H1 (cell line): ENCODE results near the gene OTUD5. TPM values are rescaled to one million over a fixed set of nuclear protein-coding genes. Genes with fewer than 3 reads are reported as not detected.

Experiments
- CTCF ChIA-PET: fragments of 300-600 bp; sonication (Branson Sonifier 250); formaldehyde crosslinking; loops from one replicate; lab custom pipeline; 2021; ENCODE audit not compliant: partially characterized antibody; lab: Charles Lee
- POLR2A ChIA-PET: fragments of 300-600 bp; sonication (Branson Sonifier 250); formaldehyde crosslinking; loops from one replicate; lab custom pipeline; 2021; ENCODE audit warnings: inconsistent platforms; ENCODE audit not compliant: partially characterized antibody; lab: Charles Lee
- DNase-seq, 2 experiments: peaks; one replicate each; pipeline versions ENCODE4 v3.0.0 to v3.0.0-alpha.2; 2010 to 2022; ENCODE audit warnings: low spot score in 2 of 2, low read depth in 1 of 2, mixed read lengths in 1 of 2
- FAIRE-seq: peaks from 2 replicates; lab custom pipeline; 2011; peaks lifted over from hg19 to GRCh38; lab: Jason Lieb, UNC
- H2AFZ ChIP-seq: 2 replicates; pipeline ENCODE4 v1.8.1; 2012; ENCODE audit warnings: low read length, inconsistent platforms
- H2AK5ac ChIP-seq: 2 replicates; pipeline ENCODE4 v1.6.1; 2013; ENCODE audit warnings: low read depth, low read length
- H2BK120ac ChIP-seq: replicated peaks from 2 replicates; pipeline ENCODE3; 2013; ENCODE audit warnings: low read depth, low read length, inconsistent platforms
- H2BK12ac ChIP-seq: 2 replicates; pipeline ENCODE4 v1.6.1; 2013; ENCODE audit warnings: low read depth, low read length
- H2BK15ac ChIP-seq: 2 replicates; pipeline ENCODE4 v1.6.1; 2013; ENCODE audit warnings: low read length
- H2BK20ac ChIP-seq: 2 replicates; pipeline ENCODE4 v1.6.1; 2013; ENCODE audit warnings: low read length
- H2BK5ac ChIP-seq: 2 replicates; pipeline ENCODE4 v1.6.1; 2013; ENCODE audit warnings: low read depth, low read length
- H3K14ac ChIP-seq: 2 replicates; pipeline ENCODE4 v1.6.1; 2013; ENCODE audit warnings: inconsistent platforms; ENCODE audit not compliant: insufficient read length
- H3K18ac ChIP-seq: 2 replicates; pipeline ENCODE4 v1.6.1; 2013; ENCODE audit warnings: low read length; ENCODE audit errors: extremely low read depth
- H3K23ac ChIP-seq: 2 replicates; pipeline ENCODE4 v1.6.1; 2013; ENCODE audit warnings: inconsistent platforms; ENCODE audit not compliant: insufficient read length
- H3K23me2 ChIP-seq: 2 replicates; pipeline ENCODE4 v1.6.1; 2013; ENCODE audit warnings: low read depth, low read length
- H3K27ac ChIP-seq: 2 replicates; pipeline ENCODE4 v1.6.1; 2011; ENCODE audit warnings: low read depth, low read length, inconsistent platforms
- H3K27me3 ChIP-seq, 4 experiments: replicated peaks in 1 of 4; 1 replicate in 1 of 4; 2 replicates in 3 of 4; pipeline versions ENCODE4 v1.6.1 to v1.8.1; 2011 to 2013; ENCODE audit warnings: low read length in 3 of 4, mild to moderate bottlenecking in 3 of 4, inconsistent platforms in 2 of 4, mixed read lengths in 2 of 4, moderate library complexity in 1 of 4; ENCODE audit not compliant: control insufficient read depth in 3 of 4, insufficient read depth in 3 of 4; ENCODE audit errors: extremely low read depth in 1 of 4
- H3K36me3 ChIP-seq, 4 experiments: 2 replicates each; pipeline versions ENCODE4 v1.6.1 to v1.8.1; 2011 to 2013; ENCODE audit warnings: mild to moderate bottlenecking in 4 of 4, low read length in 3 of 4, moderate library complexity in 2 of 4, control low read depth in 1 of 4, inconsistent platforms in 1 of 4; ENCODE audit not compliant: insufficient read depth in 4 of 4, control insufficient read depth in 2 of 4
- H3K4ac ChIP-seq: replicated peaks from 2 replicates; pipeline ENCODE3; 2013; ENCODE audit warnings: low read length, low read depth, mixed read lengths, inconsistent platforms; ENCODE audit not compliant: insufficient read length
- H3K4me1 ChIP-seq, 4 experiments: replicated peaks in 1 of 4; 1 replicate in 1 of 4; 2 replicates in 3 of 4; pipeline versions ENCODE4 v1.6.1 to v1.8.1; 2011 to 2013; ENCODE audit warnings: low read length in 3 of 4, inconsistent platforms in 2 of 4, mixed read lengths in 1 of 4; ENCODE audit not compliant: insufficient read depth in 4 of 4, control insufficient read depth in 3 of 4
- H3K4me2 ChIP-seq, 2 experiments: 2 replicates each; pipeline versions ENCODE4 v1.6.1 to v1.8.1; 2011 to 2013; ENCODE audit warnings: low read depth in 2 of 2, low read length in 2 of 2, control low read depth in 1 of 2, inconsistent platforms in 1 of 2, mild to moderate bottlenecking in 1 of 2; ENCODE audit not compliant: insufficient read depth in 1 of 2
- H3K4me3 ChIP-seq, 4 experiments: fragments of 200-600, 300-600 bp in 1 of 4; sonication (generic), shearing (Covaris generic), sonication (Bioruptor Twin) in 1 of 4; 2 replicates each; pipeline versions ENCODE4 v1.5.1 to v1.8.1; 2011 to 2016; ENCODE audit warnings: low read length in 4 of 4, low read depth in 3 of 4, control low read depth in 2 of 4, inconsistent platforms in 2 of 4, mild to moderate bottlenecking in 2 of 4, mixed read lengths in 1 of 4, moderate library complexity in 1 of 4; ENCODE audit not compliant: insufficient read depth in 2 of 4; ENCODE audit errors: extremely low read depth in 1 of 4
- H3K56ac ChIP-seq: replicated peaks from 2 replicates; pipeline ENCODE3; 2013; ENCODE audit warnings: low read depth, mild to moderate bottlenecking, mixed read lengths, low read length, inconsistent platforms; ENCODE audit not compliant: insufficient read length
- H3K79me1 ChIP-seq: 2 replicates; pipeline ENCODE4 v1.6.1; 2013; ENCODE audit warnings: low read depth, low read length, control low read depth
- H3K79me2 ChIP-seq, 2 experiments: 2 replicates each; pipeline versions ENCODE4 v1.6.1 to v1.8.1; 2012 to 2013; ENCODE audit warnings: low read length in 2 of 2, mild to moderate bottlenecking in 2 of 2, inconsistent platforms in 1 of 2; ENCODE audit not compliant: insufficient read depth in 2 of 2, control insufficient read depth in 1 of 2
- H3K9ac ChIP-seq, 4 experiments: replicated peaks in 1 of 4; 1 replicate in 1 of 4; 2 replicates in 3 of 4; pipeline versions ENCODE4 v1.6.1 to v1.8.1; 2011 to 2013; ENCODE audit warnings: low read depth in 3 of 4, low read length in 3 of 4, control low read depth in 2 of 4, mild to moderate bottlenecking in 2 of 4, moderate library complexity in 2 of 4, inconsistent platforms in 1 of 4; ENCODE audit errors: extremely low read depth in 1 of 4
- H3K9me3 ChIP-seq, 2 experiments: 2 replicates each; pipeline versions ENCODE4 v1.6.1 to v1.8.1; 2012 to 2013; ENCODE audit warnings: mild to moderate bottlenecking in 2 of 2, moderate library complexity in 2 of 2, control low read depth in 1 of 2, inconsistent platforms in 1 of 2, low read depth in 1 of 2, low read length in 1 of 2, mixed read lengths in 1 of 2; ENCODE audit not compliant: insufficient read depth in 2 of 2
- H4K20me1 ChIP-seq, 2 experiments: replicated peaks in 1 of 2; 2 replicates each; pipeline versions ENCODE3 to v1.8.1; 2011 to 2013; ENCODE audit warnings: inconsistent platforms in 2 of 2, low read length in 2 of 2, mild to moderate bottlenecking in 1 of 2; ENCODE audit not compliant: insufficient read depth in 2 of 2, control insufficient read depth in 1 of 2
- H4K5ac ChIP-seq: 2 replicates; pipeline ENCODE4 v1.6.1; 2013; ENCODE audit warnings: low read length, low read depth, mixed read lengths, inconsistent platforms; ENCODE audit not compliant: insufficient read length
- H4K8ac ChIP-seq: 2 replicates; pipeline ENCODE4 v1.8.0; 2013; ENCODE audit warnings: mild to moderate bottlenecking, moderate library complexity, low read length, inconsistent platforms; ENCODE audit not compliant: insufficient read depth; ENCODE audit errors: extremely low read depth
- H4K91ac ChIP-seq: replicated peaks from 2 replicates; pipeline ENCODE3; 2013; ENCODE audit warnings: low read length, mixed read lengths, inconsistent platforms; ENCODE audit not compliant: insufficient read length
- CBX8 ChIP-seq: fragments of 300-800, 300-1000 bp; sonication (generic); IDR thresholded peaks from 2 replicates; pipeline ENCODE4 v1.7.1; 2016; ENCODE audit warnings: low read depth, low read length, borderline replicate concordance
- CREB1 ChIP-seq: IDR thresholded peaks from 2 replicates; pipeline ENCODE4 v1.6.1; 2012; ENCODE audit warnings: inconsistent platforms
- GTF2F1 ChIP-seq: IDR thresholded peaks from 2 replicates; pipeline ENCODE4 v1.6.1; 2012; ENCODE audit warnings: low read depth, low read length, improper control_type of control experiment, borderline replicate concordance
- KDM4A ChIP-seq: IDR thresholded peaks from one replicate; pipeline ENCODE4 v1.7.1; 2012; ENCODE audit warnings: low read depth, mild to moderate bottlenecking, moderate library complexity, low read length, inconsistent platforms; ENCODE audit not compliant: severe bottlenecking
- KDM5A ChIP-seq: fragments of 200-600 bp; IDR thresholded peaks from 2 replicates; pipeline ENCODE4 v1.7.1; 2012; ENCODE audit warnings: mild to moderate bottlenecking, low read length, inconsistent platforms, mixed read lengths
- NRF1 ChIP-seq: IDR thresholded peaks from 2 replicates; pipeline ENCODE4 v1.6.1; 2011; ENCODE audit warnings: mild to moderate bottlenecking, low read depth, low read length, improper control_type of control experiment
- POU5F1 ChIP-seq: IDR thresholded peaks from 2 replicates; pipeline ENCODE4 v1.6.1; 2011; ENCODE audit warnings: low read depth, mild to moderate bottlenecking, low read length, moderate library complexity
- RAD21 ChIP-seq, 2 experiments: IDR thresholded peaks in 1 of 2; conservative IDR thresholded peaks in 1 of 2; 2 replicates each; pipeline ENCODE4 v1.6.1; 2011; ENCODE audit warnings: low read depth in 2 of 2, low read length in 2 of 2, improper control_type of control experiment in 1 of 2, inconsistent platforms in 1 of 2, mild to moderate bottlenecking in 1 of 2, moderate library complexity in 1 of 2
- RNF2 ChIP-seq: fragments of 200-900, 300-1000 bp; sonication (generic); IDR thresholded peaks from 2 replicates; pipeline ENCODE4 v1.7.1; 2016; ENCODE audit warnings: borderline replicate concordance, low read depth, mild to moderate bottlenecking, antibody characterized with exemption, low read length; ENCODE audit not compliant: poor library complexity, severe bottlenecking; ENCODE audit errors: missing control alignments
- SIRT6 ChIP-seq: IDR thresholded peaks from one replicate; pipeline ENCODE4 v1.7.1; 2012; ENCODE audit warnings: low read length, inconsistent platforms
- SP2 ChIP-seq: IDR thresholded peaks from 2 replicates; pipeline ENCODE4 v1.6.1; 2012; ENCODE audit warnings: mild to moderate bottlenecking, low read length, inconsistent platforms
- TEAD4 ChIP-seq: IDR thresholded peaks from 2 replicates; pipeline ENCODE4 v1.6.1; 2012; ENCODE audit warnings: low read depth, low read length, inconsistent platforms, mixed read lengths
- ZNF274 ChIP-seq: IDR thresholded peaks from 2 replicates; pipeline ENCODE4 v1.7.0; 2012; ENCODE audit warnings: low read length, borderline replicate concordance; ENCODE audit errors: extremely low read depth
- WGBS, 2 experiments: shearing (Covaris generic) in 1 of 2; methylation state at CpG; one replicate each; pipeline versions ENCODE4 v1.1.6 to v1.1.7; 2013 to 2015; ENCODE audit warnings: low lambda C conversion rate in 2 of 2, mixed read lengths in 2 of 2, inconsistent platforms in 1 of 2, low coverage in 1 of 2, missing lambda C conversion rate in 1 of 2; ENCODE audit not compliant: insufficient replicate concordance in 2 of 2, insufficient coverage in 1 of 2, insufficient read length in 1 of 2; ENCODE audit errors: extremely low coverage in 1 of 2, missing lambda C conversion rate in 1 of 2; 5-methylcytosine and 5-hydroxymethylcytosine counted together
- polyA plus RNA-seq, 7 experiments: library from polyadenylated mRNA; depleted of rRNA in 3 of 7; stranded (reverse) in 5 of 7; unstranded in 2 of 7; fragments of >200 nt in 5 of 7; fragments of 200-250 nt in 2 of 7; gene quantifications; 1 replicate in 5 of 7; 2 replicates in 1 of 7; 4 replicates in 1 of 7; pipeline versions ENCODE4 v1.2.1 to v1.2.3, GENCODE V29; 2011 to 2013; ENCODE audit warnings: missing spikeins in 2 of 7, mixed read lengths in 2 of 7
- total RNA-seq: library from RNA; stranded (reverse); fragmentation: NEBNext Ultra II Directional; extraction: Animal tissue kit (Norgen Biotek cat#: 25700); gene quantifications from 2 replicates; pipeline ENCODE4 v1.2.1, GENCODE V29; 2021
- TF ChIP-seq, protein P1 (sequence below): IDR thresholded peaks from 2 replicates; pipeline ENCODE4 v1.6.1; 2012; ENCODE audit warnings: inconsistent platforms

The OTUD5 gene
- total and polyA plus RNA-seq, 2 of the 8 experiments (the other 6 are each of a cell fraction or from before 2014, with no cell fraction given), result 46.3 to 53.5 TPM

DNA sequence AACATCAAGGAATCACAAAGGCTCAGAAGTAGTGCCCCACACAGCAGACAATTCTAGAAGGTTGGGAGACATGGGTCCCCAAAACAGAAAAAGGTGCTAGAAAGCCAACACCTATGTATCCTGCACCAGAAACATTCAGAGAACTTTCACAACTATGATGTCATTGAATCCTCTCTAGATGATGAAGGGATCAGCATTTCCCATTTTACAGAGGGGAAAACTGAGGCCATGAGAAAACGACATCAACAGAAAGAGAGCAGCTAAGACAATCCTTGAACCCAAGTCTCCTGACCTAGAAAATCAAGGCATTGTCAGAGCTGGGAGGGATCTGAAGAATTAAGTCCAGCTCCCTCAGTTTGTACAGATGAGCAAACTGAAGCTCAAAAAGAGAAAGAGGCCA lies 11.0 kb upstream of the OTUD5 start:
- FAIRE-seq, result no peak
- no peak overlapping the region for H4K8ac ChIP-seq
- TF ChIP-seq SP2, result no peak
- no peak for TF ChIP-seq KDM4A
- no peak for TF ChIP-seq SIRT6
- TF ChIP-seq RAD21 (IDR thresholded peaks at IDR 0.05 in 1 of 2, conservative IDR thresholded peaks at IDR 0.05 in 1 of 2; ENCODE audit: low read depth in 2 of 2, low read length in 2 of 2), result no peak
- no peak for TF ChIP-seq RNF2
- TF ChIP-seq CBX8, result no peak
- TF ChIP-seq KDM5A, result no peak
- no peak for TF ChIP-seq GTF2F1
- TF ChIP-seq, protein P1, sequence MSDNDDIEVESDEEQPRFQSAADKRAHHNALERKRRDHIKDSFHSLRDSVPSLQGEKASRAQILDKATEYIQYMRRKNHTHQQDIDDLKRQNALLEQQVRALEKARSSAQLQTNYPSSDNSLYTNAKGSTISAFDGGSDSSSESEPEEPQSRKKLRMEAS, result no peak
- TF ChIP-seq TEAD4, result no peak
- TF ChIP-seq NRF1, result no peak
- no peak for TF ChIP-seq POU5F1
- TF ChIP-seq CREB1, result no peak
- TF ChIP-seq ZNF274, result no peak

More for the DNA sequence above, 11.0 kb upstream of the OTUD5 start:
- Histone ChIP-seq H3K4ac (no peak overlapping the region), H3K27ac (no peak overlapping the region), H2BK12ac (no peak overlapping the region), H3K4me1 (peaks cover 0 to 3% (median 0%) of the 10 kb centered on the region in 4 experiments; a peak in 1 of 7 replicates), H2BK120ac (no peak overlapping the region), H3K23ac (no peak overlapping the region), H4K91ac (no peak overlapping the region), H3K79me2 (no peaks in the 10 kb centered on the region; a peak in 1 of 4 replicates), H2AFZ (no peak overlapping the region), H2BK20ac (no peak overlapping the region), H2BK5ac (no peak overlapping the region), H2BK15ac (no peak overlapping the region), H3K23me2 (peaks cover 4% of the 10 kb centered on the region; the same call in 1 of the 2 replicates), H3K27me3 (no peaks in the 10 kb centered on the region), H3K36me3 (peaks cover 0 to 4% (median 0%) of the 10 kb centered on the region in 4 experiments; a peak in 4 of 8 replicates), H2AK5ac (no peak overlapping the region), H3K4me2 (no peak overlapping the region), H3K4me3 (no peak overlapping the region), H3K18ac (no peak overlapping the region), H3K14ac (no peak overlapping the region), H3K79me1 (no peaks in the 10 kb centered on the region), H3K9ac (no peak overlapping the region), H4K5ac (no peak overlapping the region), H4K20me1 (peaks cover 1 to 2% of the 10 kb centered on the region in 2 experiments), H3K56ac (no peak overlapping the region), H3K9me3 (no peaks in the 10 kb centered on the region)
- ChIA-PET CTCF (no interaction called here), POLR2A (interaction anchor here (9.0 kb wide), 1 partner anchor 11 kb away, joined by 70 read pairs; the partner anchor contains the start of gene OTUD5)
- 90% methylated on average over 1 of the region's 1 CpG; no CpG with 5 or more reads in 1 of the 2 experiments for WGBS, 2 experiments
- DNase-seq, result no peak
